Large intestine (tissue), 3 donors: ENCODE results near the gene PLA2G15. TPM values are rescaled to one million over a fixed set of nuclear protein-coding genes. Genes with fewer than 3 reads are reported as not detected.
A peak's percentile ranks its signal among the peaks of the same experiment; 100 is the strongest.

ENCODE experiments used
- DNase-seq, 2 donors: peaks; one replicate each; pipeline versions ENCODE4 v3.0.0 to v3.0.0-alpha.2; 2013
- H3K27ac ChIP-seq: one replicate; pipeline ENCODE4 v1.5.1; 2013; ENCODE audit warnings: low read length
- H3K27me3 ChIP-seq: 2 replicates; pipeline ENCODE4 v1.6.1; 2013; ENCODE audit warnings: low read length; ENCODE audit not compliant: control insufficient read depth, insufficient read depth
- H3K36me3 ChIP-seq: 2 replicates; pipeline ENCODE4 v1.6.1; 2013; ENCODE audit warnings: low read length; ENCODE audit not compliant: control insufficient read depth, insufficient read depth
- H3K4me1 ChIP-seq: one replicate; pipeline ENCODE4 v1.6.1; 2013; ENCODE audit warnings: low read length; ENCODE audit not compliant: control insufficient read depth, insufficient read depth
- H3K4me3 ChIP-seq: one replicate; pipeline ENCODE4 v1.5.1; 2013; ENCODE audit warnings: low read length
- H3K9me3 ChIP-seq: one replicate; pipeline ENCODE4 v1.6.1; 2013; ENCODE audit warnings: mild to moderate bottlenecking, low read depth, low read length, moderate library complexity; ENCODE audit not compliant: control insufficient read depth
- WGBS: methylation state at CpG from one replicate; pipeline ENCODE4 v1.1.5; 2013; ENCODE audit warnings: low lambda C conversion rate; ENCODE audit not compliant: insufficient coverage; 5-methylcytosine and 5-hydroxymethylcytosine counted together
- polyA plus RNA-seq: library from polyadenylated mRNA; unstranded; fragments of 120-200 nt; gene quantifications from one replicate; pipeline ENCODE4 v1.2.1, GENCODE V29; 2013

The PLA2G15 gene
- polyA plus RNA-seq, 1 donor, result 18.7 TPM

GRCh38 chr16:68219725-68220351 lies 25.3 kb upstream of the PLA2G15 start:
- Histone ChIP-seq H3K4me1 (no peaks in the 10 kb centered on the region), H3K27me3 (no peaks in the 10 kb centered on the region), H3K27ac (no peak overlapping the region), H3K4me3 (no peak overlapping the region), H3K36me3 (peaks cover 6% of the 10 kb centered on the region), H3K9me3 (no peaks in the 10 kb centered on the region)
- WGBS, result 100% methylated on average over 1 of the region's 6 CpGs
- DNase-seq, result no peak

- H3K4me3 ChIP-seq, result no peak overlapping the region
- H3K27ac ChIP-seq, result no peak overlapping the region
- no CpG with 5 or more reads among the region's 1 CpG for WGBS
- H3K36me3 ChIP-seq, result peaks cover 21% of the 10 kb centered on the region
- H3K4me1 ChIP-seq, result peaks cover 9% of the 10 kb centered on the region
- DNase-seq, result no peak
- no peaks in the 10 kb centered on the region for H3K9me3 ChIP-seq
- no peaks in the 10 kb centered on the region for H3K27me3 ChIP-seq
Measured at GRCh38 chr16:68223072-68223471, 22.1 kb upstream of the PLA2G15 start.

- peaks cover 42% of the 10 kb centered on the region for H3K36me3 ChIP-seq
- H3K4me1 ChIP-seq, result peaks cover 9% of the 10 kb centered on the region
- H3K4me3 ChIP-seq, result no peak overlapping the region
- no peak overlapping the region for H3K27ac ChIP-seq
- no peak for DNase-seq
- no CpG with 5 or more reads among the region's 4 CpGs for WGBS
- H3K9me3 ChIP-seq, result no peaks in the 10 kb centered on the region
- H3K27me3 ChIP-seq, result no peaks in the 10 kb centered on the region
Measured at GRCh38 chr16:68226116-68226515, 19.1 kb upstream of the PLA2G15 start.

- Histone ChIP-seq H3K4me3 (no peak overlapping the region), H3K27ac (no peak overlapping the region), H3K9me3 (no peaks in the 10 kb centered on the region), H3K4me1 (peaks cover 9% of the 10 kb centered on the region), H3K36me3 (peaks cover 53% of the 10 kb centered on the region), H3K27me3 (no peaks in the 10 kb centered on the region)
- DNase-seq, result peak in 1 of 2 donors; percentile 53
- no CpG with 5 or more reads among the region's 3 CpGs for WGBS
Measured at GRCh38 chr16:68227183-68227793, 17.9 kb upstream of the PLA2G15 start.

GRCh38 chr16:68227850-68228553 lies 17.2 kb upstream of the PLA2G15 start:
- Histone ChIP-seq H3K27ac (no peak overlapping the region), H3K4me3 (no peak overlapping the region), H3K36me3 (peaks cover 57% of the 10 kb centered on the region), H3K9me3 (no peaks in the 10 kb centered on the region), H3K4me1 (peaks cover 9% of the 10 kb centered on the region), H3K27me3 (no peaks in the 10 kb centered on the region)
- no CpG with 5 or more reads among the region's 2 CpGs for WGBS
- DNase-seq, result no peak

- no peak for DNase-seq
- Histone ChIP-seq H3K27me3 (no peaks in the 10 kb centered on the region), H3K4me3 (no peak overlapping the region), H3K36me3 (peaks cover 57% of the 10 kb centered on the region), H3K27ac (no peak overlapping the region), H3K4me1 (peaks cover 12% of the 10 kb centered on the region), H3K9me3 (no peaks in the 10 kb centered on the region)
- no CpG with 5 or more reads among the region's 3 CpGs for WGBS
Measured at GRCh38 chr16:68228652-68229051, 16.5 kb upstream of the PLA2G15 start.

GRCh38 chr16:68229431-68230175 lies 15.6 kb upstream of the PLA2G15 start:
- DNase-seq, result no peak
- Histone ChIP-seq H3K36me3 (peaks cover 57% of the 10 kb centered on the region), H3K9me3 (no peaks in the 10 kb centered on the region), H3K4me3 (no peak overlapping the region), H3K4me1 (peaks cover 21% of the 10 kb centered on the region), H3K27ac (no peak overlapping the region), H3K27me3 (no peaks in the 10 kb centered on the region)
- no CpG with 5 or more reads among the region's 4 CpGs for WGBS

GRCh38 chr16:68230176-68230571 lies 15.0 kb upstream of the PLA2G15 start:
- Histone ChIP-seq H3K4me1 (peaks cover 23% of the 10 kb centered on the region), H3K36me3 (peaks cover 57% of the 10 kb centered on the region), H3K27ac (no peak overlapping the region), H3K4me3 (no peak overlapping the region), H3K27me3 (peaks cover 3% of the 10 kb centered on the region), H3K9me3 (no peaks in the 10 kb centered on the region)
- DNase-seq, result no peak
- WGBS, result no CpG with 5 or more reads among the region's 9 CpGs

GRCh38 chr16:68230956-68231355 lies 14.2 kb upstream of the PLA2G15 start:
- H3K36me3 ChIP-seq, result peaks cover 57% of the 10 kb centered on the region
- no CpG with 5 or more reads among the region's 12 CpGs for WGBS
- no peak for DNase-seq
- no peak overlapping the region for H3K4me3 ChIP-seq
- H3K9me3 ChIP-seq, result no peaks in the 10 kb centered on the region
- peaks cover 23% of the 10 kb centered on the region for H3K4me1 ChIP-seq
- peaks cover 9% of the 10 kb centered on the region for H3K27me3 ChIP-seq
- no peak overlapping the region for H3K27ac ChIP-seq

- Histone ChIP-seq H3K27ac (no peak overlapping the region), H3K9me3 (no peaks in the 10 kb centered on the region), H3K27me3 (peaks cover 14% of the 10 kb centered on the region), H3K4me1 (peaks cover 27% of the 10 kb centered on the region), H3K36me3 (peaks cover 51% of the 10 kb centered on the region), H3K4me3 (no peak overlapping the region)
- no peak for DNase-seq
- no CpG with 5 or more reads among the region's 26 CpGs for WGBS
Measured at GRCh38 chr16:68231384-68232136, 13.6 kb upstream of the PLA2G15 start.
